Chondrocyte (in vitro differentiated cells): ENCODE measurements around the gene ARFGAP1. TPM values are rescaled to one million over a fixed set of nuclear protein-coding genes. Genes with fewer than 3 reads are reported as not detected.
A peak's percentile ranks its signal among the peaks of the same experiment; 100 is the strongest.

Experiments used
- DNase-seq: peaks from one replicate; pipeline ENCODE4 v3.0.0; 2021; ENCODE audit warnings: mixed read lengths, low spot score
- H3K27ac Mint-ChIP-seq: one replicate; pipeline ENCODE4 v1.8.0; 2021; ENCODE audit warnings: mild to moderate bottlenecking, moderate library complexity, mixed read lengths; ENCODE audit not compliant: unreplicated experiment
- H3K27me3 Mint-ChIP-seq: 2 replicates; pipeline ENCODE4 v1.8.0; 2021; ENCODE audit warnings: low read depth, mixed read lengths
- H3K36me3 Mint-ChIP-seq: 2 replicates; pipeline ENCODE4 v1.8.0; 2021; ENCODE audit warnings: low read depth, mixed read lengths
- H3K4me1 Mint-ChIP-seq: 2 replicates; pipeline ENCODE4 v1.8.0; 2021; ENCODE audit warnings: low read depth, mild to moderate bottlenecking, mixed read lengths
- H3K4me3 Mint-ChIP-seq: one replicate; pipeline ENCODE4 v1.8.0; 2021; ENCODE audit warnings: mild to moderate bottlenecking, moderate library complexity, mixed read lengths; ENCODE audit not compliant: unreplicated experiment
- H3K9me3 Mint-ChIP-seq: 2 replicates; pipeline ENCODE4 v1.8.0; 2021; ENCODE audit warnings: low read depth, mixed read lengths
- CTCF ChIP-seq: fragments of 200-600 bp; sonication (generic); IDR thresholded peaks from 2 replicates; pipeline ENCODE4 v1.5.0; 2021; ENCODE audit warnings: antibody characterized with exemption, mild to moderate bottlenecking, moderate library complexity
- total RNA-seq: library from RNA; stranded (reverse); gene quantifications from 3 replicates; pipeline ENCODE4 v1.2.1, GENCODE V29; 2021

The ARFGAP1 gene
- total RNA-seq, 1 donor from 2014 or later, result 117 TPM

DNA sequence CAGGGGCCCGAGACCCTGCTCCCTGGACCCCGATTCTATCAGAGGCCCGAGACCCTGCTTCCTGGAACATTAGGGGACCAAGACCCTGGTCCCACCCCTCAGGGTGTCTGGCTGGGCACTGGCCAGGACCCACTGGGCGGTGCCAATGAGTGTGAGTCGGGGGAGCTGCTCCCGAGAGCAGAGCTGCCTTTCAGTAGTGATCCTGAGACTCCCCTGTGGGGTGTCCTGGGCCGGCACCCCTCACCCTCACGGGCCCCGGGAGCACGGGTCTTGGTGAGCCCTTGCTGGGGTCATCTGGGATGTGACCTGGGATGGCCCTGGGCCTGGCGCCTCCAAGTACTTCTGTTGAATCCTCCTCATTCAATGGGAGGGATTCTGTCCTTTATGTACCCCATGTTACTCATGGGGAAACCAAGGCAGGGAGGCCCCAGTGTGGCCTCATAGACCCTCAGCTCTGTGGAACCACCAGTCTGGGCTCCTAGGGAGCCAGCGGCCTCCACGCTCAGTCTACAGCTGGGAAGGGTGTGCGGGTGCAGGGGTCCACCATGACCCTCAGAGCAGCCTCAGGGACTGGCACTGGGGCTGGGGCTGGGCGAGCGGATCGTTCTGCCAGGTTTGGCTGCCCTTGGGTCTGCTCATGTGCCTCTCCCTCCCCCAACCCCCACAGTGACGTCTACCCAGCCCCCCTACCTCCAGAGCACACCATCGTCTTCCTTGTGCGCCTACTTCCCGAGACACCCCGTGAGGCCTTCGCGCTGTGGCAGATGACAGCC is 46.0 kb downstream of the ARFGAP1 start:
- Mint-ChIP-seq H3K27ac (no peak overlapping the region), H3K27me3 (peaks cover 7% of the 10 kb centered on the region), H3K36me3 (no peaks in the 10 kb centered on the region), H3K4me1 (no peaks in the 10 kb centered on the region), H3K4me3 (no peak overlapping the region), H3K9me3 (no peaks in the 10 kb centered on the region)
- DNase-seq, result peak; percentile 76
- TF ChIP-seq CTCF, result no peak

- no peak overlapping the region for H3K4me3 Mint-ChIP-seq
- H3K27ac Mint-ChIP-seq, result no peak overlapping the region
- no peaks in the 10 kb centered on the region for H3K9me3 Mint-ChIP-seq
- DNase-seq, result peak; percentile 93
- peaks cover 14% of the 10 kb centered on the region for H3K27me3 Mint-ChIP-seq
- TF ChIP-seq CTCF, result no peak
- H3K36me3 Mint-ChIP-seq, result no peaks in the 10 kb centered on the region
- no peaks in the 10 kb centered on the region for H3K4me1 Mint-ChIP-seq
Measured at GRCh38 chr20:63319164-63320040, 46.8 kb downstream of the ARFGAP1 start.

DNA sequence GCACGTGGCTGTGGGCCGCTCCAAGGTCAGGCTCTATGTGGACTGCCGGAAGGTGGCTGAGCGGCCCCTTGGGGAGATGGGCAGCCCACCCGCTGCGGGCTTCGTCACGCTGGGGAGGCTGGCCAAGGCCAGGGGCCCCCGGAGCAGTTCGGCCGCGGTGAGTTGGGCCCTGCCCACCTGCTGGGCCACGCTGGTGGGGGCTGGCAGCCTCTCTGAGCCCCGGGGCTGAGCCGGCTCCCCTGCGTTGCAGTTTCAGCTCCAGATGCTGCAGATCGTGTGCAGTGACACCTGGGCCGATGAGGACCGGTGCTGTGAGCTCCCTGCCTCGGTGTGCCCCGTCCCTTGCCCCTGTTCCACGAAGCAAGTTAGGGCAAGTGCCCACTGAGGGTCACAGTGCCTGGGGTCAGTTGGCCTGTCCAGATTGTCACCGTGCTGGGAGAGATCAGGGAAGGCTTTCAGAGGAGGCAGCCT is 47.5 kb downstream of the ARFGAP1 start:
- H3K4me1 Mint-ChIP-seq, result no peaks in the 10 kb centered on the region
- H3K27ac Mint-ChIP-seq, result no peak overlapping the region
- no peak for TF ChIP-seq CTCF
- H3K9me3 Mint-ChIP-seq, result no peaks in the 10 kb centered on the region
- peaks cover 14% of the 10 kb centered on the region for H3K27me3 Mint-ChIP-seq
- H3K4me3 Mint-ChIP-seq, result no peak overlapping the region
- no peaks in the 10 kb centered on the region for H3K36me3 Mint-ChIP-seq
- DNase-seq, result peak; percentile 76

DNA sequence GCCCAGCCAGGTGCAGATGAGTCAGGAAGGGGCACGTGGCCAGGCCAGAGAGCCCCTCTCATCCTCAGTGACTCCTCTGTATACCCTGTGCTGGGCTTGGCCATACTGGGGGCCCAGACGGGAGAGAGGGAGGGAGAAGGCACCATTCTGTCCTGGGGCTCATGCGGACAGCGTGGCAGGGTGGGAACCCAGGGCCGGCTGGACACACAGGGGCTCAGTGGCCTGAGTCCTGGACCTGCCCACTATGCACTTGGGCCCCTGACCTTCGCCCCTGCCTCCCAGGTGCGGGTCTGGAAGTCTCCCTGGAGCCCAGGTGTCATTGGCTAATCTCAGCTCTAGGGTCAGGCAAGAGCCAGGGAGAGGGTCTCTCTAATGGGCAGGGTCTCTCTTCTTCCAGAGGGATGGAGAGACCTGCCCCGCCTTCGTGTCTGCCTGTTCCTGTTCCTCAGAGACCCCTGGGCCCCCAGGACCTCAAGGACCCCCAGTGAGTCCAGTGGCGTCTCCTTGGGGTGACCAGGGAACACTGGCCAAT is 48.1 kb downstream of the ARFGAP1 start:
- H3K4me3 Mint-ChIP-seq, result no peak overlapping the region
- H3K27ac Mint-ChIP-seq, result no peak overlapping the region

More for the DNA sequence above, 48.1 kb downstream of the ARFGAP1 start:
- TF ChIP-seq CTCF, result no peak
- Mint-ChIP-seq H3K4me1 (no peaks in the 10 kb centered on the region), H3K9me3 (no peaks in the 10 kb centered on the region), H3K27me3 (peaks cover 14% of the 10 kb centered on the region), H3K36me3 (no peaks in the 10 kb centered on the region)
- DNase-seq, result peak; percentile 72
